GM12801 (cell line): ENCODE results near the gene CNOT6L.

ENCODE experiments used
- CTCF ChIP-seq: IDR thresholded peaks from one replicate; pipeline ENCODE4 v1.5.1; 2011; ENCODE audit warnings: control low read depth; ENCODE audit not compliant: insufficient read length; ENCODE audit errors: extremely low read depth

Gene CNOT6L

GRCh38 chr4:77802402-77802801, 16.8 kb downstream of the CNOT6L start:
- TF ChIP-seq CTCF, result no peak

- no peak for TF ChIP-seq CTCF
Observed at GRCh38 chr4:77801260-77801608, 17.9 kb downstream of the CNOT6L start.

GRCh38 chr4:77800483-77801259, 18.5 kb downstream of the CNOT6L start:
- TF ChIP-seq CTCF, result no peak

- no peak for TF ChIP-seq CTCF
Observed at GRCh38 chr4:77800077-77800476, 19.1 kb downstream of the CNOT6L start.

- TF ChIP-seq CTCF, result no peak
Observed at GRCh38 chr4:77798385-77798784, 20.8 kb downstream of the CNOT6L start.

GRCh38 chr4:77797239-77797638, 21.9 kb downstream of the CNOT6L start:
- TF ChIP-seq CTCF, result no peak

GRCh38 chr4:77795326-77795725, 23.8 kb downstream of the CNOT6L start:
- TF ChIP-seq CTCF, result no peak
